DOHH2 (cell line): Measurements from ENCODE around the gene HSD17B12.

Experiments
- EZH2phosphoT487 ChIP-seq: fragments of 200-600 bp; sonication (generic); IDR thresholded peaks from 2 replicates; pipeline ENCODE4 v1.6.1; 2017; ENCODE audit warnings: borderline replicate concordance, mild to moderate bottlenecking, antibody characterized with exemption, low read length, moderate library complexity, mixed read lengths
- TF ChIP-seq, protein P1 (sequence below): fragments of 200-600 bp; sonication (generic); IDR thresholded peaks from one replicate; pipeline ENCODE4 v1.5.1; 2014; ENCODE audit warnings: antibody characterized with exemption, mild to moderate bottlenecking, low read depth, low read length; ENCODE audit not compliant: poor library complexity, severe bottlenecking

DNA sequence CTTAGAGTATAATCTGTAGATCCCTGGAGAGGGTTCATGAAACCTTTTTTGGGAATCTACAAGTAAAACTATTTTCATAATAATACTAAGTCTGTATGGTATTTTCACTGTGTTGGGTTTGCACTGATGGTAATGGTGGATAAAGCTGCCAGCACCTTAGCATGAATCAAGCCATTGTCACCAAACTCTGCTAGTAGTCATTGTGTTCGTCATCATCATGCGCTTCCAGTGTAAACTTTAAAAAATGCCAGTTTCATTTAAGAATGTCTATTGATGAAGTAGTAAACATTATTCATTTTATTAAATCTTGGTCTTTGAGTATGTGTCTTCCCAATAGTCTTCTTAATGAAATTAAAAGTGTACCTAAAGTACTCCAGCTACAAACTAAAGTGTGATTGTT, 215.1 kb downstream of the HSD17B12 start:
- TF ChIP-seq EZH2phosphoT487: no peak
- TF ChIP-seq, protein P1, sequence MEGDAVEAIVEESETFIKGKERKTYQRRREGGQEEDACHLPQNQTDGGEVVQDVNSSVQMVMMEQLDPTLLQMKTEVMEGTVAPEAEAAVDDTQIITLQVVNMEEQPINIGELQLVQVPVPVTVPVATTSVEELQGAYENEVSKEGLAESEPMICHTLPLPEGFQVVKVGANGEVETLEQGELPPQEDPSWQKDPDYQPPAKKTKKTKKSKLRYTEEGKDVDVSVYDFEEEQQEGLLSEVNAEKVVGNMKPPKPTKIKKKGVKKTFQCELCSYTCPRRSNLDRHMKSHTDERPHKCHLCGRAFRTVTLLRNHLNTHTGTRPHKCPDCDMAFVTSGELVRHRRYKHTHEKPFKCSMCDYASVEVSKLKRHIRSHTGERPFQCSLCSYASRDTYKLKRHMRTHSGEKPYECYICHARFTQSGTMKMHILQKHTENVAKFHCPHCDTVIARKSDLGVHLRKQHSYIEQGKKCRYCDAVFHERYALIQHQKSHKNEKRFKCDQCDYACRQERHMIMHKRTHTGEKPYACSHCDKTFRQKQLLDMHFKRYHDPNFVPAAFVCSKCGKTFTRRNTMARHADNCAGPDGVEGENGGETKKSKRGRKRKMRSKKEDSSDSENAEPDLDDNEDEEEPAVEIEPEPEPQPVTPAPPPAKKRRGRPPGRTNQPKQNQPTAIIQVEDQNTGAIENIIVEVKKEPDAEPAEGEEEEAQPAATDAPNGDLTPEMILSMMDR: no peak
